HEK293 (cell line): ENCODE results near the gene CTAGE9.

ENCODE experiments used
- SALL2 ChIP-seq: fragments of 450-650 bp; formaldehyde crosslinking; IDR thresholded peaks from 2 replicates; pipeline ENCODE4 v1.5.0; 2017; ENCODE audit warnings: missing biosample characterization, mild to moderate bottlenecking, missing genetic modification characterization, borderline replicate concordance
- SETDB1 ChIP-seq: IDR thresholded peaks from one replicate; pipeline ENCODE4 v1.6.1; 2017; ENCODE audit warnings: mild to moderate bottlenecking, low read length, moderate library complexity, mixed read lengths; ENCODE audit not compliant: insufficient read length
- YY1 ChIP-seq: fragments of 450-650 bp; formaldehyde crosslinking; IDR thresholded peaks from 2 replicates; pipeline ENCODE4 v1.5.1; 2018; ENCODE audit warnings: missing biosample characterization, missing genetic modification characterization
- ZEB2 ChIP-seq: fragments of 450-650 bp; formaldehyde crosslinking; IDR thresholded peaks from 2 replicates; pipeline ENCODE4 v1.5.1; 2016; ENCODE audit warnings: missing biosample characterization, missing genetic modification characterization
- ZNF530 ChIP-seq: fragments of 450-650 bp; formaldehyde crosslinking; IDR thresholded peaks from 2 replicates; pipeline ENCODE4 v1.5.1; 2016; ENCODE audit warnings: low read depth, missing biosample characterization, missing genetic modification characterization
- ZNF843 ChIP-seq: fragments of 450-650 bp; formaldehyde crosslinking; IDR thresholded peaks from 2 replicates; pipeline ENCODE4 v1.5.1; 2016; ENCODE audit warnings: missing biosample characterization, missing genetic modification characterization
- TF ChIP-seq, protein P1 (sequence below): fragments of 450-650 bp; formaldehyde crosslinking; IDR thresholded peaks from 2 replicates; pipeline ENCODE4 v1.5.1; 2016; ENCODE audit warnings: missing biosample characterization, missing genetic modification characterization
- TF ChIP-seq, protein P2 (sequence below): fragments of 450-650 bp; formaldehyde crosslinking; IDR thresholded peaks from 2 replicates; pipeline ENCODE4 v1.5.1; 2016; ENCODE audit warnings: missing biosample characterization, missing genetic modification characterization
- TF ChIP-seq, protein P3 (sequence below): fragments of 450-650 bp; formaldehyde crosslinking; IDR thresholded peaks from 2 replicates; pipeline ENCODE4 v1.5.1; 2016; ENCODE audit warnings: missing biosample characterization, missing genetic modification characterization
- TF ChIP-seq, protein P4 (sequence below): fragments of 450-650 bp; formaldehyde crosslinking; IDR thresholded peaks from 2 replicates; pipeline ENCODE4 v1.5.1; 2016; ENCODE audit warnings: missing biosample characterization, missing genetic modification characterization
- TF ChIP-seq, protein P5 (sequence below): fragments of 450-650 bp; formaldehyde crosslinking; IDR thresholded peaks from 2 replicates; pipeline ENCODE4 v1.5.1; 2017; ENCODE audit warnings: missing biosample characterization, missing genetic modification characterization
- TF ChIP-seq, protein P6 (sequence below): fragments of 450-650 bp; formaldehyde crosslinking; IDR thresholded peaks from 2 replicates; pipeline ENCODE4 v1.5.1; 2016; ENCODE audit warnings: missing biosample characterization, missing genetic modification characterization

DNA sequence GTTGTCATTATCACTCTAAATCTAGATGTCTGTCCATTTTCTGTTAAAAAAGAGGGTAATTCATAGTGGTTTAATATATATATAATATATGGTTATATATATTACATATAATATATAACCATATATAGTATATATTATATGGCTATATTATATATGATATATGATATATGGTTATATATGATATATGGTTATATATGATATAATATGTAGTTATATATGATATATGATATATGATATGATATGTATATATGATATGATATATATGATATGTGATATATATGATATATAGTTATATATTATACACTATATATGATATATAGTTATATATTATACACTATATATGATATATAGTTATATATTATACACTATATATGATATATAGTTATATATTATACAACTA is 18.2 kb downstream of the CTAGE9 start:
- TF ChIP-seq SETDB1 (no peak), YY1 (tag by site-specific recombination) (no peak), ZNF843 (tag by site-specific recombination) (no peak), ZEB2 (tag by site-specific recombination) (no peak), SALL2 (tag by site-specific recombination) (no peak), ZNF530 (no peak)
- TF ChIP-seq, protein P1, sequence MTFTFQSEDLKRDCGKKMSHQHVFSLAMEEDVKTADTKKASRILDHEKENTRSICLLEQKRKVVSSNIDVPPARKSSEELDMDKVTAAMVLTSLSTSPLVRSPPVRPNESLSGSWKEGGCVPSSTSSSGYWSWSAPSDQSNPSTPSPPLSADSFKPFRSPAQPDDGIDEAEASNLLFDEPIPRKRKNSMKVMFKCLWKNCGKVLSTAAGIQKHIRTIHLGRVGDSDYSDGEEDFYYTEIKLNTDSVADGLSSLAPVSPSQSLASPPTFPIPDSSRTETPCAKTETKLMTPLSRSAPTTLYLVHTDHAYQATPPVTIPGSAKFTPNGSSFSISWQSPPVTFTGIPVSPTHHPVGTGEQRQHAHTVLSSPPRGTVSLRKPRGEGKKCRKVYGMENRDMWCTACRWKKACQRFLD (tag by site-specific recombination) = no peak
- TF ChIP-seq, protein P2, sequence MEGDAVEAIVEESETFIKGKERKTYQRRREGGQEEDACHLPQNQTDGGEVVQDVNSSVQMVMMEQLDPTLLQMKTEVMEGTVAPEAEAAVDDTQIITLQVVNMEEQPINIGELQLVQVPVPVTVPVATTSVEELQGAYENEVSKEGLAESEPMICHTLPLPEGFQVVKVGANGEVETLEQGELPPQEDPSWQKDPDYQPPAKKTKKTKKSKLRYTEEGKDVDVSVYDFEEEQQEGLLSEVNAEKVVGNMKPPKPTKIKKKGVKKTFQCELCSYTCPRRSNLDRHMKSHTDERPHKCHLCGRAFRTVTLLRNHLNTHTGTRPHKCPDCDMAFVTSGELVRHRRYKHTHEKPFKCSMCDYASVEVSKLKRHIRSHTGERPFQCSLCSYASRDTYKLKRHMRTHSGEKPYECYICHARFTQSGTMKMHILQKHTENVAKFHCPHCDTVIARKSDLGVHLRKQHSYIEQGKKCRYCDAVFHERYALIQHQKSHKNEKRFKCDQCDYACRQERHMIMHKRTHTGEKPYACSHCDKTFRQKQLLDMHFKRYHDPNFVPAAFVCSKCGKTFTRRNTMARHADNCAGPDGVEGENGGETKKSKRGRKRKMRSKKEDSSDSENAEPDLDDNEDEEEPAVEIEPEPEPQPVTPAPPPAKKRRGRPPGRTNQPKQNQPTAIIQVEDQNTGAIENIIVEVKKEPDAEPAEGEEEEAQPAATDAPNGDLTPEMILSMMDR (tag by site-specific recombination) = no peak
- TF ChIP-seq, protein P3, sequence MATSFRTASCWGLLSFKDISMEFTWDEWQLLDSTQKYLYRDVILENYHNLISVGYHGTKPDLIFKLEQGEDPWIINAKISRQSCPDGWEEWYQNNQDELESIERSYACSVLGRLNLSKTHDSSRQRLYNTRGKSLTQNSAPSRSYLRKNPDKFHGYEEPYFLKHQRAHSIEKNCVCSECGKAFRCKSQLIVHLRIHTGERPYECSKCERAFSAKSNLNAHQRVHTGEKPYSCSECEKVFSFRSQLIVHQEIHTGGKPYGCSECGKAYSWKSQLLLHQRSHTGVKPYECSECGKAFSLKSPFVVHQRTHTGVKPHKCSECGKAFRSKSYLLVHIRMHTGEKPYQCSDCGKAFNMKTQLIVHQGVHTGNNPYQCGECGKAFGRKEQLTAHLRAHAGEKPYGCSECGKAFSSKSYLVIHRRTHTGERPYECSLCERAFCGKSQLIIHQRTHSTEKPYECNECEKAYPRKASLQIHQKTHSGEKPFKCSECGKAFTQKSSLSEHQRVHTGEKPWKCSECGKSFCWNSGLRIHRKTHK = no peak
- TF ChIP-seq, protein P4, sequence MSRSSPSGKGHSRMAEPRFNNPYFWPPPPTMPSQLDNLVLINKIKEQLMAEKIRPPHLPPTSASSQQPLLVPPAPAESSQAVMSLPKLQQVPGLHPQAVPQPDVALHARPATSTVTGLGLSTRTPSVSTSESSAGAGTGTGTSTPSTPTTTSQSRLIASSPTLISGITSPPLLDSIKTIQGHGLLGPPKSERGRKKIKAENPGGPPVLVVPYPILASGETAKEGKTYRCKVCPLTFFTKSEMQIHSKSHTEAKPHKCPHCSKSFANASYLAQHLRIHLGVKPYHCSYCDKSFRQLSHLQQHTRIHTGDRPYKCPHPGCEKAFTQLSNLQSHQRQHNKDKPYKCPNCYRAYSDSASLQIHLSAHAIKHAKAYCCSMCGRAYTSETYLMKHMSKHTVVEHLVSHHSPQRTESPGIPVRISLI = no peak
- TF ChIP-seq, protein P5, sequence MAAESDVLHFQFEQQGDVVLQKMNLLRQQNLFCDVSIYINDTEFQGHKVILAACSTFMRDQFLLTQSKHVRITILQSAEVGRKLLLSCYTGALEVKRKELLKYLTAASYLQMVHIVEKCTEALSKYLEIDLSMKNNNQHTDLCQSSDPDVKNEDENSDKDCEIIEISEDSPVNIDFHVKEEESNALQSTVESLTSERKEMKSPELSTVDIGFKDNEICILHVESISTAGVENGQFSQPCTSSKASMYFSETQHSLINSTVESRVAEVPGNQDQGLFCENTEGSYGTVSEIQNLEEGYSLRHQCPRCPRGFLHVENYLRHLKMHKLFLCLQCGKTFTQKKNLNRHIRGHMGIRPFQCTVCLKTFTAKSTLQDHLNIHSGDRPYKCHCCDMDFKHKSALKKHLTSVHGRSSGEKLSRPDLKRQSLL (tag by site-specific recombination) = no peak
- TF ChIP-seq, protein P6, sequence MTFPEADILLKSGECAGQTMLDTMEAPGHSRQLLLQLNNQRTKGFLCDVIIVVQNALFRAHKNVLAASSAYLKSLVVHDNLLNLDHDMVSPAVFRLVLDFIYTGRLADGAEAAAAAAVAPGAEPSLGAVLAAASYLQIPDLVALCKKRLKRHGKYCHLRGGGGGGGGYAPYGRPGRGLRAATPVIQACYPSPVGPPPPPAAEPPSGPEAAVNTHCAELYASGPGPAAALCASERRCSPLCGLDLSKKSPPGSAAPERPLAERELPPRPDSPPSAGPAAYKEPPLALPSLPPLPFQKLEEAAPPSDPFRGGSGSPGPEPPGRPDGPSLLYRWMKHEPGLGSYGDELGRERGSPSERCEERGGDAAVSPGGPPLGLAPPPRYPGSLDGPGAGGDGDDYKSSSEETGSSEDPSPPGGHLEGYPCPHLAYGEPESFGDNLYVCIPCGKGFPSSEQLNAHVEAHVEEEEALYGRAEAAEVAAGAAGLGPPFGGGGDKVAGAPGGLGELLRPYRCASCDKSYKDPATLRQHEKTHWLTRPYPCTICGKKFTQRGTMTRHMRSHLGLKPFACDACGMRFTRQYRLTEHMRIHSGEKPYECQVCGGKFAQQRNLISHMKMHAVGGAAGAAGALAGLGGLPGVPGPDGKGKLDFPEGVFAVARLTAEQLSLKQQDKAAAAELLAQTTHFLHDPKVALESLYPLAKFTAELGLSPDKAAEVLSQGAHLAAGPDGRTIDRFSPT = no peak
